Transverse colon (tissue), 3 donors: Measurements from ENCODE around the gene ENOPH1.

Experiments used
- EP300 ChIP-seq: sonication (generic); formaldehyde crosslinking; IDR thresholded peaks from one replicate; pipeline ENCODE4 v1.6.1; 2017; ENCODE audit warnings: antibody characterized with exemption, low read depth
- POLR2A ChIP-seq: fragments of 450-650 bp; IDR thresholded peaks from one replicate; pipeline ENCODE4 v1.6.1; 2016; ENCODE audit warnings: antibody characterized with exemption, mild to moderate bottlenecking, moderate library complexity
- TF ChIP-seq, protein P1 (sequence below), 5 experiments: fragments of 200-600 bp in 3 of 5; fragments of 450-650 bp in 2 of 5; sonication (generic) in 3 of 5; IDR thresholded peaks; 1 replicate in 2 of 5; 2 replicates in 3 of 5; pipeline ENCODE4 v1.5.1; 2016 to 2017; ENCODE audit warnings: antibody characterized with exemption in 5 of 5, inconsistent platforms in 3 of 5, mild to moderate bottlenecking in 2 of 5, moderate library complexity in 1 of 5

DNA sequence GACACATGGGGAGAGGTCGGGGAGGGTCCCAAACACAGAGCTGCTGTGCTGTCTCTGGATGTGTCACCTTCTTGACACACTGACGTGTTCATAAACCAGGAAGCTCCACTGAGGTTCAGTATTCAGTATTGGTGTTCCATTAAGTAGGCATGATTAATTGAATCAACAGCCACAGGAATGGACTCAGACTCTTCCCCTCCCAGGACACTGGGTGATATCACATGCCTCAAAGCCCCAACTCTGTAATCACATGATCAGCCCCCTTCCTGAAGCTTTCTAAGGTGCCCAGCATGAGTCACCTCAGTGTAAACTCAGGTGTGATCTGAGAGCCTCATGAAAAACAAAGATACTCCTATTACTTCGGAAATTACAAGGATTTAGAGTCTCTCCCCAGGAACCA lies 35.5 kb upstream of the ENOPH1 start:
- TF ChIP-seq, protein P1, sequence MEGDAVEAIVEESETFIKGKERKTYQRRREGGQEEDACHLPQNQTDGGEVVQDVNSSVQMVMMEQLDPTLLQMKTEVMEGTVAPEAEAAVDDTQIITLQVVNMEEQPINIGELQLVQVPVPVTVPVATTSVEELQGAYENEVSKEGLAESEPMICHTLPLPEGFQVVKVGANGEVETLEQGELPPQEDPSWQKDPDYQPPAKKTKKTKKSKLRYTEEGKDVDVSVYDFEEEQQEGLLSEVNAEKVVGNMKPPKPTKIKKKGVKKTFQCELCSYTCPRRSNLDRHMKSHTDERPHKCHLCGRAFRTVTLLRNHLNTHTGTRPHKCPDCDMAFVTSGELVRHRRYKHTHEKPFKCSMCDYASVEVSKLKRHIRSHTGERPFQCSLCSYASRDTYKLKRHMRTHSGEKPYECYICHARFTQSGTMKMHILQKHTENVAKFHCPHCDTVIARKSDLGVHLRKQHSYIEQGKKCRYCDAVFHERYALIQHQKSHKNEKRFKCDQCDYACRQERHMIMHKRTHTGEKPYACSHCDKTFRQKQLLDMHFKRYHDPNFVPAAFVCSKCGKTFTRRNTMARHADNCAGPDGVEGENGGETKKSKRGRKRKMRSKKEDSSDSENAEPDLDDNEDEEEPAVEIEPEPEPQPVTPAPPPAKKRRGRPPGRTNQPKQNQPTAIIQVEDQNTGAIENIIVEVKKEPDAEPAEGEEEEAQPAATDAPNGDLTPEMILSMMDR (IDR thresholded peaks at IDR 0.05): no peak
- TF ChIP-seq POLR2A (no peak), EP300 (no peak)
